K562 (cell line): ENCODE results near the gene TDRKH.

ENCODE experiments used
- CEBPZ ChIP-seq: fragments of 150-350 bp; IDR thresholded peaks from 2 replicates; pipeline ENCODE4 v1.6.1; 2014; ENCODE audit warnings: low read depth, mild to moderate bottlenecking, low read length, borderline replicate concordance
- POLR2A ChIP-seq: fragments of 450-650 bp; conservative IDR thresholded peaks from 2 replicates; pipeline ENCODE4 v1.6.1; 2016
- STAT5A ChIP-seq: IDR thresholded peaks from 2 replicates; pipeline ENCODE4 v1.6.1; 2012; ENCODE audit warnings: low read length, inconsistent platforms, borderline replicate concordance

- TF ChIP-seq POLR2A: no peak
- TF ChIP-seq CEBPZ: no peak
- no peak for TF ChIP-seq STAT5A
Measured at GRCh38 chr1:151776665-151777062, 13.6 kb downstream of the TDRKH start.
